MM.1S (cell line): ENCODE measurements around the gene DUSP15.

ENCODE experiments used
- DNase-seq: peaks from one replicate; pipeline ENCODE4 v3.0.0-alpha.2; 2015
- H2AFZ ChIP-seq: fragments of 300-600 bp; sonication (generic); 2 replicates; pipeline ENCODE4 v1.6.0; 2016; ENCODE audit warnings: antibody characterized with exemption, low read length
- H3F3A ChIP-seq: fragments of 300-600 bp; sonication (generic); 2 replicates; pipeline ENCODE4 v1.6.1; 2016; ENCODE audit warnings: mild to moderate bottlenecking, antibody characterized with exemption, low read length, moderate library complexity, mixed read lengths; ENCODE audit not compliant: insufficient read depth
- H3K27ac ChIP-seq: fragments of 300-600 bp; sonication (generic); 2 replicates; pipeline ENCODE4 v1.5.1; 2016; ENCODE audit warnings: mild to moderate bottlenecking, low read length
- H3K27me3 ChIP-seq: fragments of 300-600 bp; sonication (generic); replicated peaks from 2 replicates; pipeline ENCODE4 v1.6.0; 2016; ENCODE audit warnings: low read length; ENCODE audit not compliant: insufficient read depth
- H3K36me3 ChIP-seq: fragments of 300-600 bp; sonication (generic); replicated peaks from 2 replicates; pipeline ENCODE4 v1.6.1; 2016; ENCODE audit warnings: mild to moderate bottlenecking, low read length, mixed read lengths; ENCODE audit not compliant: insufficient read depth
- H3K4me1 ChIP-seq: fragments of 300-600 bp; sonication (generic); 2 replicates; pipeline ENCODE4 v1.6.1; 2016; ENCODE audit warnings: low read length, mixed read lengths
- H3K4me2 ChIP-seq: fragments of 300-600 bp; sonication (generic); 2 replicates; pipeline ENCODE4 v1.6.0; 2016; ENCODE audit warnings: low read depth, low read length
- H3K4me3 ChIP-seq: fragments of 300-600 bp; sonication (generic); 2 replicates; pipeline ENCODE4 v1.5.1; 2016; ENCODE audit warnings: low read length, mixed read lengths
- H3K79me2 ChIP-seq: fragments of 300-600 bp; sonication (generic); 2 replicates; pipeline ENCODE4 v1.6.1; 2016; ENCODE audit warnings: mixed run types, low read length, mixed read lengths
- H3K9ac ChIP-seq: fragments of 300-600 bp; sonication (generic); 2 replicates; pipeline ENCODE4 v1.6.1; 2016; ENCODE audit warnings: low read length, mixed read lengths
- H3K9me2 ChIP-seq: fragments of 300-600 bp; sonication (generic); replicated peaks from 2 replicates; pipeline ENCODE4 v1.6.1; 2016; ENCODE audit warnings: mild to moderate bottlenecking, low read length, mixed read lengths; ENCODE audit not compliant: insufficient read depth
- H3K9me3 ChIP-seq: fragments of 300-600 bp; sonication (generic); replicated peaks from 2 replicates; pipeline ENCODE4 v1.6.1; 2016; ENCODE audit warnings: mild to moderate bottlenecking, low read length, mixed read lengths; ENCODE audit not compliant: insufficient read depth
- H4K20me1 ChIP-seq: fragments of 300-600 bp; sonication (generic); 2 replicates; pipeline ENCODE4 v1.6.1; 2016; ENCODE audit warnings: mild to moderate bottlenecking, low read length, moderate library complexity, mixed read lengths; ENCODE audit not compliant: insufficient read depth
- CTCF ChIP-seq: fragments of 300-600 bp; sonication (generic); IDR thresholded peaks from 2 replicates; pipeline ENCODE4 v1.5.1; 2016; ENCODE audit warnings: antibody characterized with exemption, low read length, mixed read lengths
- EZH2 ChIP-seq: fragments of 300-600 bp; sonication (generic); optimal IDR thresholded peaks from 2 replicates; pipeline ENCODE3; 2017; ENCODE audit warnings: low read depth, mild to moderate bottlenecking, antibody characterized with exemption, low read length, mixed read lengths
- EZH2phosphoT487 ChIP-seq: fragments of 300-600 bp; sonication (generic); IDR thresholded peaks from 2 replicates; pipeline ENCODE4 v1.6.1; 2018; ENCODE audit warnings: antibody characterized with exemption, low read length

Gene DUSP15

GRCh38 chr20:31906001-31906400 is 35.7 kb upstream of the DUSP15 start:
- H3K9me3 ChIP-seq, result no peaks in the 10 kb centered on the region
- H3F3A ChIP-seq, result no peaks in the 10 kb centered on the region
- H3K27ac ChIP-seq, result no peak overlapping the region
- no peaks in the 10 kb centered on the region for H3K36me3 ChIP-seq
- no peak overlapping the region for H3K4me3 ChIP-seq
- peaks cover 17% of the 10 kb centered on the region for H3K27me3 ChIP-seq
- no peak overlapping the region for H3K4me2 ChIP-seq
- H3K4me1 ChIP-seq, result no peaks in the 10 kb centered on the region
- H3K9me2 ChIP-seq, result no peaks in the 10 kb centered on the region
- H2AFZ ChIP-seq, result no peak overlapping the region
- TF ChIP-seq EZH2phosphoT487 (no peak), EZH2 (no peak), CTCF (no peak)
- DNase-seq, result no peak
- no peak overlapping the region for H3K9ac ChIP-seq
- no peaks in the 10 kb centered on the region for H3K79me2 ChIP-seq
- H4K20me1 ChIP-seq, result no peaks in the 10 kb centered on the region

DNA sequence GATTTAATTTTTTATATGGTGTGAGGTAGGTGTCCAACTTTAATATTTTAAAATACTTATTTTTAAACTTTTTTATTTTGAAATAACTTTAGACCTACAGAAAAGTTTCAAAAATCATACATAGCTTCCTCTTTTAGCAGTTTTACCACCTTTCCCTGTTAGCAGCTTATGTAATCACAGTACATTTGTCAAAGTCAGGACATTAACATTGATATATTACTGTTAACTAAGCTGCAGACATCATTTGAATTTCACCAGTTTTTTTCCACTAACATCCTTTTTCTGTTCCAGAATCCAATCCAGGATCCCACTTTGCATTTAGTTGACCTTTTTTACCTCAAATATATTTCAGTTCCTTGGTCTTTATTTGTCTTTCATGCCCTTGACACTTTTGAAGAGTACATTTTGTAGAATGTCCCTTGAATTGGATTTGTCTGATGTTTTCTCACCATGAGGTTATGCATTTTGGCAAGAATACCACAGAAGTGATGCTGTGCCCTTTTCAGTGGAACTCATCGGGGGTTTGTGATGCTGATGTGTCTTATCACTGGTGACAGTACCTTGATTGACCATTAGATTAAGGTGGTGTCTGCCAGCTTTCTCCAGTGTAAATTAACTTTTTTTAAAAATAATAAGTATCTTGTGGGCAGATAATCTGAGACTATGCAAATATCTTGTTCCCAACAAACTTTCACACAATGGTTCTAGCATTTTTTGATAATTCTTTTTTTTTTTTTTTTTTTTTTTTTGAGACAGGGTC is 33.5 kb upstream of the DUSP15 start:
- no peak for DNase-seq
- no peaks in the 10 kb centered on the region for H3K79me2 ChIP-seq

DNA sequence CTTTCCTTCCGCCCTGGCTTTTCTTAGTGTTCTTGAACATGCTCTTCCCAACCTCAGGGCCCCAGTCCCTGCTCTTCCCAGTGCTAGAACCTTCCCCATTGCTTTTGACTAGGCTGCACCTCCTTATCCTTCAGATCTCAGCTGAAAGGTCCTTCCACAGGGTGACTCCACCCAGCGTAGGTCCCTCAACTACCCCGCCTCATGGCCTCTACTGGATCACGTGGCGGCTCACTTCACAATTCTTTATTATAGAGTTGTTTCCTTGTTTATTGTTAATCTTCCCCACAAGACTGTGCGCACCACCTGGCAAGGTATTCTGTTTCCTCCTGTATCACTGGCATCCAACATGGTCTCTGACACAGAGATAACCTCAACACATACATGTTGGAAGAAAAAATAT is 31.3 kb upstream of the DUSP15 start:
- Histone ChIP-seq H3K9ac (no peak overlapping the region), H3K4me1 (no peaks in the 10 kb centered on the region), H3K27me3 (peaks cover 32% of the 10 kb centered on the region), H2AFZ (no peak overlapping the region), H3K27ac (no peak overlapping the region), H3F3A (no peaks in the 10 kb centered on the region), H4K20me1 (no peaks in the 10 kb centered on the region), H3K9me3 (no peaks in the 10 kb centered on the region), H3K4me3 (no peak overlapping the region), H3K36me3 (no peaks in the 10 kb centered on the region), H3K9me2 (no peaks in the 10 kb centered on the region), H3K4me2 (no peak overlapping the region), H3K79me2 (no peaks in the 10 kb centered on the region)
- DNase-seq, result no peak
- TF ChIP-seq EZH2phosphoT487 (no peak), CTCF (no peak), EZH2 (no peak)

More for the DNA sequence above, 33.5 kb upstream of the DUSP15 start:
- no peak overlapping the region for H3K4me2 ChIP-seq
- H3K9me2 ChIP-seq, result no peaks in the 10 kb centered on the region
- H3K27ac ChIP-seq, result no peak overlapping the region
- H3K9ac ChIP-seq, result no peak overlapping the region
- TF ChIP-seq EZH2phosphoT487 (no peak), CTCF (no peak), EZH2 (no peak)
- H3K9me3 ChIP-seq, result no peaks in the 10 kb centered on the region
- no peak overlapping the region for H3K4me3 ChIP-seq
- no peaks in the 10 kb centered on the region for H4K20me1 ChIP-seq
- H2AFZ ChIP-seq, result no peak overlapping the region
- no peaks in the 10 kb centered on the region for H3F3A ChIP-seq
- no peaks in the 10 kb centered on the region for H3K4me1 ChIP-seq
- H3K36me3 ChIP-seq, result no peaks in the 10 kb centered on the region
- H3K27me3 ChIP-seq, result peaks cover 23% of the 10 kb centered on the region; the same call in 1 of the 2 replicates
